ENCODE measurements around the gene EEPD1.

DNA sequence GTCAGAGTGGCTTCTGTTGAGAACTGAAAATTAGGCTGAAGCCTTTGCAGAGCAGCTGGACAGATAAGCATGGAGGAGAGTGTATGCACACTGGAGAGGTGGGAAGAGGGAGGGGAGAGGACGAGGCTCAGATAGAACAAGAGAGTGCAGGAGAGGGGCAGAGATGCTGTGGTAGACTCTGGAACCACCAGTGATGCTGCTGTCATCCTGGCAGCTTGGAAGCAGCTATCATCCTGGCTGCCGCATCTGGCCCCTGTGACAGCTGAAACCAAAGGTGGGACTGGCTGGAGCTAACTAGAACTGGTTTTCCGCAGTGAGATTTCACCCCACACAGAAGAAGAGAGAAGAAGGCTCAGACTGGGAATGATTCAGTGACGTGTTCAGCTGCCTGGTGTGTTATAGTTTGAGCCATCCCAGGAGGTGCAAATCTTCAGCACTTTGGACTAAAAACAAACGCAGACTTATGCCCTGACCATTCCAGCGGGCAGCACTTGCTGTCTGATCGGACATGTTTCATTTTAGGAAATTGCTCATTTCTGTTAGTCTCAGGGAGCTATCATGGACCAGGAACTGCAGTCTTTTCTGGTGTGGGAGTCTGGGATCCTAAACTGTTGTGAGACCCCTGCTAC, 38.4 kb downstream of the EEPD1 start:
- TF ChIP-seq, protein P1, sequence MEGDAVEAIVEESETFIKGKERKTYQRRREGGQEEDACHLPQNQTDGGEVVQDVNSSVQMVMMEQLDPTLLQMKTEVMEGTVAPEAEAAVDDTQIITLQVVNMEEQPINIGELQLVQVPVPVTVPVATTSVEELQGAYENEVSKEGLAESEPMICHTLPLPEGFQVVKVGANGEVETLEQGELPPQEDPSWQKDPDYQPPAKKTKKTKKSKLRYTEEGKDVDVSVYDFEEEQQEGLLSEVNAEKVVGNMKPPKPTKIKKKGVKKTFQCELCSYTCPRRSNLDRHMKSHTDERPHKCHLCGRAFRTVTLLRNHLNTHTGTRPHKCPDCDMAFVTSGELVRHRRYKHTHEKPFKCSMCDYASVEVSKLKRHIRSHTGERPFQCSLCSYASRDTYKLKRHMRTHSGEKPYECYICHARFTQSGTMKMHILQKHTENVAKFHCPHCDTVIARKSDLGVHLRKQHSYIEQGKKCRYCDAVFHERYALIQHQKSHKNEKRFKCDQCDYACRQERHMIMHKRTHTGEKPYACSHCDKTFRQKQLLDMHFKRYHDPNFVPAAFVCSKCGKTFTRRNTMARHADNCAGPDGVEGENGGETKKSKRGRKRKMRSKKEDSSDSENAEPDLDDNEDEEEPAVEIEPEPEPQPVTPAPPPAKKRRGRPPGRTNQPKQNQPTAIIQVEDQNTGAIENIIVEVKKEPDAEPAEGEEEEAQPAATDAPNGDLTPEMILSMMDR (IDR thresholded peaks at IDR 0.05), result no peak
- TF ChIP-seq POLR2A (IDR thresholded peaks at IDR 0.05), result no peak

All from uterus (tissue), 2 donors.